DMS53 treated with DMSO at 0.1 percent for 48 hours (cell line): ENCODE results near the gene CAP2.
"Not testable (repeated sequence)": the region's sequence is repeated elsewhere in the genome, so short reads cannot be mapped to it uniquely, and the experiment has no call there.

ENCODE experiments used
- DNase-seq: peaks from one replicate; lab custom pipeline; 2025; ENCODE audit not compliant: unreplicated experiment; lab: John Stamatoyannopoulos, UW

Gene CAP2

GRCh38 chr6:17395112-17395511 lies 1.7 kb downstream of the CAP2 start:
- no peak for DNase-seq

DNA sequence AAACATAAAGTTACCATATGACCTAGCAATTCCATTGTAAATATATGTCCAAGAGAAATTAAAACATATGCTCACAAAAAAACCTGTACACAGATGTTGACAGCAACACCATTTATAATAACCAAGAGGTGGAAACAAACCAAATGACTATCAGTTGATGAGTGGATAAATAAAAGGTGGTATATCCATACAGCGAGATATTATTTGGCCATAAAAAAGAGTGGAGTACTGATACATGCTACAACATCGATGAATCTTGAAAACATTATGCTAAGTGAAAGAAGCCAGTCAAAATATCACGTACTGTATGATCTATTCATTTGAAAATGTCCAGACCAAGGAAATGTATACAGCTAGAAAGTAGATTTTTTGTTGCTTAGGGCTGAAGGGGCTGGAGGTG lies 2.9 kb downstream of the CAP2 start:
- no peak for DNase-seq

GRCh38 chr6:17397764-17398194 lies 4.4 kb downstream of the CAP2 start:
- DNase-seq, result no peak

GRCh38 chr6:17405181-17405943 lies 12.0 kb downstream of the CAP2 start:
- DNase-seq, result not testable (repeated sequence)

DNA sequence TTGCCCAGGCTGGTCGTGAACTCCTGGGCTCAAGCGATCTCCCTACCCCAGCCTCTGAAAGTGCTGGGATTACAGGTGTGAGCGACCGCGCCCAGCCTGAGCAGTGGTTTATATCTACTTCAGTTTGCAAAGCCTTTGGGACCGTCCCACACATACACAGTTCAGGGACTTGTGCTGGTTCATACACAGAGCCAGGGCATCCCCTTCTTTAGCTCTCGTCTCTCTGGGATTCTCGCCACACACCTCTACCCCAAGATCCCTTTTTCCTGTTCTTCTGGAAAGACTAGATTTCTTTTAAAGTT lies 12.5 kb downstream of the CAP2 start:
- no peak for DNase-seq

GRCh38 chr6:17408081-17408480 lies 14.7 kb downstream of the CAP2 start:
- DNase-seq, result no peak

GRCh38 chr6:17410281-17410680 lies 16.9 kb downstream of the CAP2 start:
- DNase-seq, result no peak

DNA sequence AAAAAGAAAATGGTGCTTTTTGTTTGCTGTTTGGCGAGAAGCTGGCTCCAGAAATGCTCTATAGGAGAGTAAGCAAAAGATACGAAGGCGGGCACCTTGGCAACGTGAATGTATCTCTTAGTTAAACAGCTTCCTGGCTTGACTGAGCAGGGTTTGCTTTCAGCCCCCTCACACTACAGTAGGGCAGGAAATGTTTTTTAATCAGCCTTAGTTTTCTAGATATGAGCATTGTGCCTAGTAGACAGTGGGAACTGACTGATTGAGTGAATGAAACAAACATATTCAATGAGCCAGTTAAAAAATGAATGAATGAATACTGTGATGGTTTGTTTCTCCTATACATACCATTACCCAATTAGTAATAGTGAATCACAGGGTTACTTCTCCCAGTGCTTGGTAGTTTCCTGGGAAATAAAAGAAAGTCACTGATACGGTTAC lies 19.9 kb downstream of the CAP2 start:
- DNase-seq, result no peak

- not testable (repeated sequence) for DNase-seq
Measured at GRCh38 chr6:17414395-17414794, 21.0 kb downstream of the CAP2 start.

GRCh38 chr6:17415321-17415720 lies 21.9 kb downstream of the CAP2 start:
- no peak for DNase-seq

GRCh38 chr6:17416806-17417205 lies 23.4 kb downstream of the CAP2 start:
- DNase-seq, result no peak

- no peak for DNase-seq
Measured at GRCh38 chr6:17417817-17418216, 24.4 kb downstream of the CAP2 start.

DNA sequence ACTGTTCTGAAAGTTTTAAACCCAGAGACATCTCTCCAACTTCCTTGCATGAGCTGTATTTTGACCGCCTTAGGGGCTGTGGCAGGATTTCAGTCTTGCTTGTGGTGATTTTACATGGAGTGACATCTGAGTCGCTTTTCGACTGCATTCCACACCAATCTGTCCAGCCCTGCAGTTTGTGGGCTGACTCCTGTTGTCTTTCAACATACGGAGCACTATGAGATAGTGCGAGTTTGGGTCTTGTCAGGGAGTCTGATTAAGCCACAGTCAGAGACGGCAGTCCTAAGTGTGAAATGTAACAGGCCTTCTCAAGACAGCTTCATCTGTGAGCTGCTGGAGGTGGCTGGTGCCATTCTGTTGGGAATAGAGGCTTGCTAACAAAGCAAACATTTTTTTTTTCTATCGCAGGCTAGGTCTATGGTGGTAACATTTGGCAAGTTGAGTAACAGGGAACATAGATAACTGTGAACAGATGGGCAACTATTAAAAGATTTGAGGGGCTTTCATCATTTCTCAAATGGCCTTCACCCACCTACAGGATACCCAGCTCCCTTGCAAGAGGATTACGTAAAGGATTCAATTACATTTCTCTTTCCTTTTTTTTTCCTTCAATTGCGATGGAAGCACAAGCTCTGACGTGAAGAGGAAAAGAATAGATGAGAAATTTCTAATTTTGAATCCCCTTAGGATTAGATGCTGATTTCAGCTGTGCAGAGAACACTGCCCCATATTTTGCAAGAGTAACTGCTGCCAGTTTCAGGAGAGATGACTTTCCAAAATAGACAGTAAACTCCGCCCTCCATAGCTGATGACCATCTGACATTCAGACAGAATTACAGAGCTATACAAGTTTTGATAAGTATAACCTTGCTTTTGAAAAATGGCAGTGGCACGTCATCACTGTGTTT lies 25.1 kb downstream of the CAP2 start:
- no peak for DNase-seq

- DNase-seq, result no peak
Measured at GRCh38 chr6:17419189-17419575, 25.8 kb downstream of the CAP2 start.

DNA sequence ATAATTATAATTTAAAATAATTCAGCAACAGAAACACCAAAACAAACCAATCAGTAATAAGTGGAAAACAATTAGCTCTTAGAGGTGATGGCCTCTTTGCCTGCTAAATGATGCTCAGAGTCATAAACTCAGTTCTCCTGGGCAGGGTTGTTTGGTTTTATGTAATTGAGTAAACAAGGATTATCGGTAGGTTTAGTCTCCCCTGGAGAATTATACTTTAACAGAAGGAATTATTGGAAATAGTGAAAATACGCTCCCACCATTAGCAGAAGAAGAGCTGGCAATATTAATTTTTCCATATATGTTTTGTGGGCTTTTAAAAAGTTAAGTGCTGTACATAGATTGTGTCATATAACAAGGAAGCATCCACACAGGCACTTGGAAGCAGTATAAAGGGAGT lies 27.0 kb downstream of the CAP2 start:
- no peak for DNase-seq

DNA sequence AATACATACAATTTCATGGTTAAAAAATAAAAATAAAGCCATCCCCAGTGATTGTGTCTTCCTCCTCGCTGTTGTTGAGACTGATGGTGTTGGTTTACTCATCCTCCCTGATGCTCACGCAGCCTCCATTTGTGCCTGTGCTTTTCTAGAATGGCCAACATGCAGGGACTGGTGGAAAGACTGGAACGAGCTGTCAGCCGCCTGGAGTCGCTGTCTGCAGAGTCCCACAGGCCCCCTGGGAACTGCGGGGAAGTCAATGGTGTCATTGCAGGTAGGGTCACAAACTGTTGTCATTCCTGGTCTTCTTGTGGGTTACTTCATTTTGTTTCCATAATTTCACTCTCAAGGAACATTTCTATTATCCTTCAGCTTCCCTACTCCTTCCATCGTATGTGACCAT lies 28.0 kb downstream of the CAP2 start:
- DNase-seq, result no peak

- DNase-seq, result no peak
Measured at GRCh38 chr6:17423026-17423425, 29.6 kb downstream of the CAP2 start.

- DNase-seq, result no peak
Measured at GRCh38 chr6:17427062-17427461, 33.7 kb downstream of the CAP2 start.

DNA sequence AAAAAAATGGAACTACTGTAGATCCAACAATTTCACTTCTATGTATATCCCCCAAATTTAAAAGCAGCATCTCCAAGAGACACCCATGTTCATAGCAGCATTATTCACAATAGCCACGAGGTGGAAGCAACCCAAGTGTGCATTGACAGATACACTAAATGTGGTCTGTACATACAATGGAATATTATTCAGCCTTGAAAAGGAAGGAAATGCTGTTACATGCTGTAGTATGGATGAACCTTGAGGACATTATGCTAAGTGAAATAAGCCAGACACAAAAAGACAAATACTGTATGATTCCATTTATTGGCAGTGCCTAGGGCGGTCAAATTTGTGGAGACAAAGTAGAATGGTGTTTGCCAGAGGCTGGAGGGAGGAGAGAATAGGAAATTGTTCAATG lies 34.2 kb downstream of the CAP2 start:
- DNase-seq, result no peak

- DNase-seq, result not testable (repeated sequence)
Measured at GRCh38 chr6:17428595-17429120, 35.3 kb downstream of the CAP2 start.

GRCh38 chr6:17429383-17430061 lies 36.1 kb downstream of the CAP2 start:
- peak; percentile 81 for DNase-seq
